HG03097 (cell line): Measurements from ENCODE around the gene ADIPOR2.
"Not testable (repeated sequence)": the region's sequence is repeated elsewhere in the genome, so short reads cannot be mapped to it uniquely, and the experiment has no call there.

ENCODE experiments used
- ATAC-seq: cut with Tn5 transposase; IDR thresholded peaks from one replicate; pipeline ENCODE4 v1.9.1; 2021; ENCODE audit not compliant: unreplicated experiment, low FRiP score

ADIPOR2 gene

DNA sequence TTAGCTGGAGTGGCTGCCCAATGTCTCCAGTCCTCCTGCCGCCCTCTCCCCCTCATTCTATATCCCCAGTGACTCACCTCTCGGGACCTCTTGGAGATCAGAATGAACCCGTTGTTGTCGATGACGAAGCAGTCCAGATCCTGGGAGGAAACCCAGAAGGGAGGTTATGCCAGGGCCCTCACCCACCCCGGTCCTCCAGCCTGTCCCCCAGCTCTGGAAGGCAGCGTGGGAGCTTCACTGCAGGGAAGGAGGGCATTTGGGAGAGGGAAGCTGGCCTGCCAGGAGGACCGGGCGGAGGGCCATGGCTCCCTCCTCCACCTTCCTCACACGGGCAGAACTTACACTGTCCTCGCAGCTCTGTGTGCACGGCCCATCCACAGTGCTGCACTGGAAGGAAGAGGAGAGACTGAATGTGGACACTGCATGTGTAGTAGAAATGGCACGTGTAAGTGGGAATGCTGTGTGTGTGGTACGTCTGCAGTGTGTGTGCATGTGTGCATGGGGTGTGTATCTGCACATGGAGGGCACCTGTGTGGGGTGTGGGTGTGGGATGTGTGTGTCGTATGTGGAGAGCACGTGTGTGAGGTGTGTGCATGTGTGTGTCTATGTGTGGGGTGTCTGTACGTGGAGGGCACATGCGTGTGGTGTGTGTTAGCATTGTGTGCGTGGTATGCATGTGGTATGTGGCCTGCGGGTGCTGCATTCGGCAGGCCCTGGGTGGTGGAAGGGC lies 119.5 kb downstream of the ADIPOR2 start:
- ATAC-seq, result no peak

DNA sequence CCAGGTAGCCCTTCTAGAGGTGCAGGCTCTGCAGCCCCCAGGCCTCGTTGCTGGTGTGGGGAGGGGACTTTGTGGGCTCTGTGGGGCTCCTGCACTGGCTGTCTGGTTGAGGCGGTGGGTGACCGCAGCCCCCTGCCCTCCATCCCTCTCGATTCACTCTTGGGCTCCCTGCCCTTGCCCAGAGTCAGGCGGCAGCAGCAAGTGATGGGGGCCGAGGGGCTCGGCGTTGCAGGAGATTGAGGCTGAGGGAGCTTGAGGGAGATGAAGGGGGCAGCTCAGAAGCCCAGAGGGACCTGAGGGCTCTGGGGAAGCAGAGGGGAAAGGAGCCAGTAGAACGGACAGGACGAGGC lies 120.0 kb downstream of the ADIPOR2 start:
- ATAC-seq, result no peak

DNA sequence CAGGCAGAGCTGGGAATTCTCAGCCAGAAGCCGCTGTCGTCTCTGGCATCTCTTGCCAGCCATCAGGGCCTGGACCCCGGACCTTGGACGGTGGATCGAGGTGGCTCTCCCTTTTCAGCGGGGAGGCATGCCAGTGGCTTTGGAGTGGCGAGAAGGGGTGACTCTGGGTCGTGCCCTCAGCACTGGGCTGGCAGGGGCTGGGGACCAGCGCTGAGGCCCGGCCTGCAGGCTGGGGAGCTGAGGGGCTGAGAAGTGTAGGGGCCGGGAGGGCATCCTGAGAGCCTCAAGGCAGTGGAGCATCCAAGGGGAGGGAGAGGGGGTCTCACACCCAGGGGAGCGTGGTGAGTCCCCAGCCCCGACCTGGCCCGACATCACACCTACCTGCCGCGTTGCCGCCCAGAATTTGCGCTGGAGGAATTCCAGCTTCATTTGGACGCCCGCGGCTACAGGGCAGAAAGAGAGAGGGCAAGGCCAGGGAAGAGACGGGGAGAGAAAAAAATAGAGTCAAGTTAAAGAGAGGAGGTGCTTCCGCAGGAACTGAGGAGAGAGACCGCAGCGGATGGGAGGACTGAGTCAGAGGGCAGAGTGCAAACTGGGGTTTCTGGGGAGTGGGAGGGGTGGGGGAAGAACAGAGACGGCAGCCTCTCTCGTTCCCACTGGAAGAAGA lies 120.5 kb downstream of the ADIPOR2 start:
- ATAC-seq, result no peak

DNA sequence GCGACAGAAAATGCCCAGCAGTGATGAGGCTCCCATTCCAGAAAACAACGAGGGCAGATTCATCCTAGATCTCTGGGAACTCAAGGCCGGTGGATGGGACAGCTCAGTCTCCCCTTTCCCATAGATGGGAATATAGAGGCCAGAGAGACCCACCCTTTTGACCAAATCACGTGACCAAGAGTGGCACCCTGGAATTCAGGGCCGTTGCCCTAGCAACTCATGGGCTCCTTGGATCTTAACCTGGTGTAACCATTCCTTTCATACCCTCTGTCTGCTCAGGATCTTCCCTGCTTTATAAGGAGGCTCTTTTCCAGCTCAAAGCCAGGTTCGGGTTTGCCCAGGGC lies 121.0 kb downstream of the ADIPOR2 start:
- no peak for ATAC-seq

DNA sequence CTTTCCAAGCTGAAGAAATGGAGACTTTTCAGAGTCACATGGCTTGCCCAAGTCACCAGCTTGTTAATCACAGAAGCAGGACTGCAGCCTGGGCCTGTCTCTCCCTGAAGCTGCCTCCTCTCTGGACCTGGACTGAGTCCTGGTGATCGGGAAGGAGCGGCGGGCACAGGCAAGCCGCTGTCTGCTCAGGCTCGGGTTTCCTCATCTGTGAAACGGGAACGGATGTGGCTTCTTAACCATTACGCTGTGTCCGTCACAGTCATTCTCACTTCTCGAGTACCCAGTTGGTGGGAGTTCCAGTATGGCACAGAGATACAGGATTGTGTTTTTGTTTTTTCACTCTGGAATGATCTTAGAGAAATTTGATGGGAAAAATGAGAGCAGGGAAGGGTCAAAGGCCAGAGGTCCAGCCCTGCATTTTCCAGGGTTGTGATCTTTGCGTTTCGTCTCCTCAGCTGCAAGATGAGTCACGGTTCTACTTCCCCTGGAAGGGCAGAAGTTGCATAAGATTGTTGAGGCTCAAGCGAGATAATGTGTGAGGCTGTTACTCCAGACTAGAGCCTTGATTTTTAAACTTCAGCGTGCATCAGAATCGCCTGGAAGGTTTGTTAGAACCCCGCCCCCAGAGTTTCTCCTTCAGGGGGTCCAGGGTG lies 121.9 kb downstream of the ADIPOR2 start:
- ATAC-seq, result no peak

DNA sequence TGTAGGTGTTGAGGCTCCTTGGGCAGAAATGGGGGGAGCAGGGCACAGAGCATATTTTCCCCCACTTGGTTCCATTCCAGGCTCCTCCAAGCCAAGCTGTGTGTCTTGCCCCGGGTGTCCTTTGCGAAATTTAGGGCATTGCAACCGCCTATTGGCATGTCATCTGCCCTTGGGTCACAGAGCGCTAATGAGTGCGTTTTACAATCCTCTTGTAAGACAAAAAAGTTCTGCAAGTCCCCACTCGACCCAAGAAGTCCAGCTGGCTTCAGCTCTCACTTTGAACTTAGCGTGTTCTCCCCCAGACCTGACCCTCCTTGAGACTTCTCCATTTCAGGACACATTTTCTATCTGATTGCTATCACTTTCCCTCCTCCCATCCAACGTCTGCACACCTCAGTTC lies 123.4 kb downstream of the ADIPOR2 start:
- no peak for ATAC-seq

DNA sequence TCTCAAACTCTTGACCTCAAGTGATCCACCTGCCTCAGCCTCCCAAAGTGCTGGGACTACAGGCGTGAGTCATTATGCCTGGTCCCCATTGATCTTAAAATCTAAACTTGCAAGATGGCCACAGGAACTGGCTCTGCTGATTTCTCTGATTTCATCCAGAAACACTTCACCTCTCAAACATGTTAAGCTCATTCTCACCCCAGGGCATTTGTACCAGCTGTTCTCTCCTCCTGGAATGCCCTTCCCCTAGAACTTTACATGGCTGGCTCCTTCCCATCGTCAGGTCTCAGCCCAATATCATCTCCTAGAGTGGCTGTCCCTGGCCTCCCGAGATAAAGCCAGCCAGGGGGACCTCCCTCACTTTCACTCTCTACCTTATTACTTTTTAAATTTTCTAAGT lies 124.2 kb downstream of the ADIPOR2 start:
- no peak for ATAC-seq

DNA sequence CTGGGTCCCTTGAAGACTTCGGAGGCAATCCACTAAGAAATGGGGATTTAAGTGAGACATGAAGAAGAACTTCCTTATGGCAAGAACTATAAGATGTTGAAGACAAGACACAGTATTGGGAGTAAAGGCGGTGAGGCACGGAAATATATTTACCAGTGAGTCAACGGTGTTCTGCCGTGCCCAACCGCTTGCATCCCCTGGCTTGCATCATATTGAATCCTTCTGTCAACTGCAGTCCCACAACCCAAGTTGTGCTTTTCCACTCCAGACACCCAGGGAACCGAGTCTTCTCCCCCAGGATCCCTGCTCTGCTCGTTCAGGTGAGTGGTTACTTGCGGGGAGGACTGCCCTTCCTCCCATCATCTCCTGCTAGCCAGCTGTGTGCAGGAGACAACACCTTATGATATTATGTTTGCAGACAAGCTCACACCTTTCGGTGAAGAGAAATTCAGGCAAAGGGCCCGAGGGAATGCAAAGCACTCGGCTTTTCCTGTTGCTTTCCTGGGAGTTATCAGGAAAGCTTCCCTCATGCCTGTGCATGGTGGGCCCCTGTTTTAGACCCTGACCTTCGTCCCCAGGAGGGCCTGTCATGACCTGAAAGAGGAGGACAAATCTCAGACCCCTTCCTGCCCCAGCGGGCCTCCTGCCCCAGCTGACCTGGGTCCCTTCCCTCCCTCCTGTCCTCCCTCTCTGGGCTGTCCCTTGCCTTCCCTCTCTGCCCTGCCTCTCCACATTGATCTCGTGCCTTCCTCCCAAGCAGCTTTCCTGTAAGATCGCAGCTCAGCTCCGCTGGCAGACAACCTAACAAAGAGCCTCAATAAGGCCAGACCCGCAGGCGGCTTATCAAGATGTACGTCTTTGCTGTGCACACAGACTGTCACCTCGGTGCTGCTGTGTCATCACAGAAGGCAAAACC lies 125.2 kb downstream of the ADIPOR2 start:
- no peak for ATAC-seq

DNA sequence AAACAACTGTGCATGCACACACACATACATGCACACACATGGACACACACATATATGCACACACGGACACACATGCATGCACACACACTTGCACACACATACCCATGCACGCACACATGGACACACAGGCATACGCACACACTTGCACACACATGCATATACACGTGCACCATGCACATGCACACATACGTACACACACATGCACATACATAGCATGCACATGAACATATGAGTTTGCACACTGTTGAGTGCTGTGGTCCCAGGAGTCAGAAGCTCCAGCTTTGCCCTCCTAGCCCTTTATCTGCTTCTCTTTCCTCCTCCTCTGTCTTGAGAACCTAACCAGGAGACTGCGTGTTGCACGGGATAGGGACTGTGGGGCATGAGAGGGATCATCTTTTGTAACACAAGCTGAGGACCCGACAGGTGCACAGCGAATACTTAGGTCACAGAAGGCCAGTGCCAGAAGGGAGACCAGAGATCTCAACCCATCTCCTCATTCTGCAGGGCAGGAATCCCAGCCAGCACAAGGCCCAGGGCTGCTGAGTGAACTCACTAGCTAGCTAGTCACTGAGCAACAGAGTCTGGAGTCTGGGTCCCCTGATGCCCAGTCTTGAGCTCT lies 126.0 kb downstream of the ADIPOR2 start:
- no peak for ATAC-seq

DNA sequence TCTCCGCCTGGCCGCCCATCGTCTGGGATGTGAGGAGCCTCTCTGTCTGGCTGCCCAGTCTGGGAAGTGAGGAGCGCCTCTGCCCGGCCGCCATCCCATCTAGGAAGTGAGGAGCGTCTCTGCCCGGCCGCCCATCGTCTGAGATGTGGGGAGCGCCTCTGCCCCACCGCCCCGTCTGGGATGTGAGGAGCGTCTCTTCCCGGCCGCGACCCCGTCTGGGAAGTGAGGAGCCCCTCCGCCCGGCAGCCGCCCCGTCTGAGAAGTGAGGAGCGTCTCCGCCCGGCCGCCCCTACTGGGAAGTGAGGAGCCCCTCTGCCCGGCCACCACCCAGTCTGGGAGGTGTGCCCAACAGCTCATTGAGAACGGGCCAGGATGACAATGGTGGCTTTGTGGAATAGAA lies 127.1 kb downstream of the ADIPOR2 start:
- ATAC-seq, result not testable (repeated sequence)

DNA sequence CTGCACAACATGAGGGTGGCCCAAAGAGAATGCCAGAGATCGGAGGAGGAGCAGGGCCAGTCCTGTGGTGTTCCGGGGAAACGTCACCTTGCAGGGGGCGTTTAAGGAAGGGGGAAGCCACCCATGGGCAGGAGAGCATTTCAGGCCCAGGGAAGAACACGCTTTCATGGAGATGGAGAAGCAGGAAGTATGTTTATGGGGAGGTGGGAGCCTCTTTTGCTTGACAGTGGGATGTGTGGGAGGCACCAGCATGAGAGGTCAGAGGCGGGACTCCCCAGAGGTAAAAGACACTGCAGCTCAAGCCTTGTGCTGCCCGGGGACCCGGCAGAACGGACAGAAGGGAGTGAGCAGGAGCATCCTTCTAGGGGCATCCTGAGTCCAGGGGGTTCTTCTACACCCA lies 128.2 kb downstream of the ADIPOR2 start:
- ATAC-seq, result no peak

DNA sequence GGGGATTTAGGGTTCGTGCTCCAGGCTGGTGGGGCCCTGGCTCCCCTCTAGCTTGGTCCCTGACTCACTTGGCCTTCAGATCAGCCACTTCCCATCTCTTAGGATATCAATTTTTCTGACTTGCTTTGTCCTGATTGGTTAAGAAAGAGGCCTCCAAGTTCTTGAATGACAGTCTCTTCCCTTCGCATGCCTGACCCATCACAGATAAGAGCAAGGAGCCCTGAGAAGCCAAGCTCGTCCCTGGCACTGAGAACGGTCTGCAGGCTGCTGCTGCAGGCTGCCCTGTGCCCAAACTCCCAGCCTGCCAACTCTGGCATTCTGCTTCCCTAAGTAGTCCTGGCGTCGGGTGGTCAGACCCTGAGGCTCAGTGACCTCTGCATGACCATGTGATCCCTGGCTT lies 128.7 kb downstream of the ADIPOR2 start:
- ATAC-seq, result no peak

DNA sequence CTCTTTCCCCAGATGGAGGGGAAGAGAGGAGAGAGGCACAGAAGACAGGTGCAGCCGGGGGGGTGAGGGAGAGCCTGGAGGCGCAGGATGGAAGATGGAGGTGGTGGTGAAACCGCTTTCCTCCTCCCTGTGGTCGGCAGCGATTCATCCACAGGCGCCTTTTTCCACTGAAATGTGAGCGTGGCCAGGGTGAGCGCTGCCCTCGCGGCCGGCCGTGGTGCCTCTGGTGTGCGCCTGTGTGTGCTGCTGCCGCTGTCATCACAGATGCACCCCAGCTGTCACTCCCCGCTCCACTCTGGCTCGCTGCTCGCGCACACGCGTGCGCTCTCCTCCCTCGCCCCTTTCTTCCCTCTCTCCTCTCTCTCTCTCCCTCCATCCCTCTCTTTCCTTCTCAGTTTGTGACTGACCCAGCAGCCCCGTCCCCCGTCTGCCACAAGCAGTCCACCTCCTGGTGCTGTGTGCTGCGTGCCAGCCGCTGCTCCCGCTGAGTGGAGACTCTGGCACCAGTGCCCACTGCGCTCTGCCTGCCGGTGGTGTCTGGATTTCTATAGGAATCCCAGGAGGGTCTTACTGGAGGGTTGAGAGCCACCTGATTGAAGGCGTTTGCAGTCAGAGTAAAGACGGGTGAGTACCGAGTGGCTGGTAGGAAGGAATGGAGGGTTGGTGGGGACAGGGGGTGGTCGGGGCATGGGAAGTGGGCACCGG lies 129.5 kb downstream of the ADIPOR2 start, which contains the start of gene LRTM2:
LRTM2 (plus strand) TSS at position 375 of the 705 bp plus-strand sequence. CDS start 7,584 bp downstream, outside the sequence.
- no peak for ATAC-seq

DNA sequence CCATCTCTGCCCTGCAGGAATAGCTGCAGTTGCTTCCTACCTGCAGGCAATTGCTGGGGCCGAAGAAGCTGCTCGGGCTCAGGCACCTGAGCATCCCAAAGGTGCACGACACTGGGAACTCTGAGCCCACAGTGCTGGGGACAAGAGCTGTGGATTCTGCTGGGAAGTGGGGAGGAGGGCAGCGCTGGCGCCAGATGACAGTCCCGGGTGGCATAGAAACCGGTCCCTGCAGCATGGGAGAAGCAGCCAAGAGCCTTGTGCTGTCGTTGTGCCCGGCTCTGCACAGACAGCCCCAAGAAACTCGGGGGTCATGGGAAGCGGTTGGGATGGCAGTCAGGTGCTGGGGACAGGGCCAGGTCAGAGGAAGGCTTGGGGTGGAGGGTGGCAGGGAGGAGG lies 130.0 kb downstream of the ADIPOR2 start:
- no peak for ATAC-seq

DNA sequence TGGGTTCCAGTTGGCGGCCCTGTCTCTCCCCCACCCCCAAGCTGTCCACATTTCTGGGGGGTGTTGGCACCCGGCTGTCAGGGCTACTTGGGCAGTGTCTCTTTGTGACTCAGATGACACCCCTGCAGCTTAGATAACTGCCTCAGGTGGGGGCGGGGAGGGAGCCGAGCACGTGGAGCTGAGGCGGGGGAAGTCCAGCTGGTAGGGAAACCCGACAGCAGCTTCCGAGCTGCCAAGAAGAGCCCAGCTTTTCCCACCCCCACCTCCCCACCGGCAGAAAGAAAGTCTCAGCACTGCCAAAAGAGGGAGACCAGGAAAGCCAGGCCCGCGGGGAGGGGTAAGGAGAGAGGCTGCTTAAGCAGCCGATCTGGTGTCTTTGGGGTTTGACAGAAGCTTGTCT lies 130.9 kb downstream of the ADIPOR2 start:
- ATAC-seq, result no peak

DNA sequence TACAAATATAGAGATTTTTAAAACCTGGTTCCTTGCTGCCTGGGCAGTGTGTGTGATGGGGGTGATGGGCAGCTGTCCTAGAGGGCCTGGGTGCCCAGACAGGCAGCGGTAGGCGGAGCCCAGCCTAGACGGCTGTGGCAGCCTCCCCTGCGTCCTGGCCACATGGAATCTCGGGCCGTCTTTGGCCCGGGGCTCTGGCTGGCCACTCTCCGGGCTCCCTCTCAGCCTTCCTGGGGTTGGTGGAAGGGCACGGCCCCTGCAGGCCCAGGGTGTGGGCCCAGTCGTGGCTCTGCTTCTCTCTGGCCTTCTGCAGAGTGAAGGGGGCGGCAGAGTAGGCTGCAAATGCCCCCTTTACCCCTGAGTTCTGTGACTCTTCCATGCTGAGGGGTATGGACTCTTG lies 131.8 kb downstream of the ADIPOR2 start:
- no peak for ATAC-seq

DNA sequence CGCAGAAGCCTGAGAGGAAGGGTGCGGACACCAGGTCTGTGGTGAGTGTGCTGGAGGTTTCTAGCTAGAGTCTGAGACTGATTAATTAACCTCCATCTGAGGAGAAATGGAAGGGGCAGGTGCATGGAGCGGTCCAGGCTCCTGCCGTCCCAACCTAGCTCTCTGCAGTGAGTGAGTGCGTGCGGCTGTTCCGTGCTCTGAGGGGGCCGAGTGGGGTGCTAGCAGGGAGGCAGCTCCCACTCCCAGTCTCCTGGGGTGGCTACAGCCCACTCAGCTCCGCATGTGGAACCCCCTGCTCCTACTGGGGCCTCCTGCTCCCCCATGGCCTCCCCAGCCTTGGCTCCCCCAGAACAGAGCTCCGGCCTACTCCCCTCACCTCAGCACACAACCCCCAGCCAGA lies 132.4 kb downstream of the ADIPOR2 start:
- ATAC-seq, result no peak

DNA sequence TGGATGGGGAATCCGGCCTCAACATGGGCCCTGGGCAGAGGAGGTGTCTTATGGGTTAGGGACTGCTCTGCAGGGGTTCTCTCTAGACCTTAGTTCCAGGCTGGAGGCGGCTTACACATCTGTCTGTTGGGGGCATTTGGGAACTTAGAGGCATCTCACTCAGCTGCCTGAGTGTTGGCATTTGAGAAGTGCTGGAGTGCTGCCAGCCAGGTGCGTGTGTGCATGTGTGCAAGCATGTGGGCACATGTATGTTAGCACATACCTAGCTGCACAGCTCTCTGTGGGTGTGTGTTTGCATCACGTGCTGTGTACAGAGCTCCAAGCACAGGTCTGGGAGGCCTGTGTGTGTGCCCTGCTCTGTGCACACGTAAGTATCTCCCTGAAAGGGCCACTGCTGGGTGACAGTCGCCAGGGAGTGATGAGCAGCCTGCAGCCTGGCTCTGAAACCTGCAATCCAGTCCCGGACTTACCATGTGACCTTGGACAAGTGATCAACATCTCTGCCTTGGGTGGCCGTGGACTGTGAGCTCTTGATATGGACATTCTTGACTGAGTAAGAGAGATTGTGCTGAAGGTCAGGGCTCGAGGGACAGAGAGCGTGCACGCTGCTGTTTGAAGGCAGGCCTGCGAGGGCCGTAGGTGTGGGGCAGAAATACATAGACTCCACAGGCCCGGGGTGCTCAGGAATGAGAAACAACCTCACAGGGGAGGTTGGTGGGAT lies 134.7 kb downstream of the ADIPOR2 start:
- ATAC-seq, result no peak

DNA sequence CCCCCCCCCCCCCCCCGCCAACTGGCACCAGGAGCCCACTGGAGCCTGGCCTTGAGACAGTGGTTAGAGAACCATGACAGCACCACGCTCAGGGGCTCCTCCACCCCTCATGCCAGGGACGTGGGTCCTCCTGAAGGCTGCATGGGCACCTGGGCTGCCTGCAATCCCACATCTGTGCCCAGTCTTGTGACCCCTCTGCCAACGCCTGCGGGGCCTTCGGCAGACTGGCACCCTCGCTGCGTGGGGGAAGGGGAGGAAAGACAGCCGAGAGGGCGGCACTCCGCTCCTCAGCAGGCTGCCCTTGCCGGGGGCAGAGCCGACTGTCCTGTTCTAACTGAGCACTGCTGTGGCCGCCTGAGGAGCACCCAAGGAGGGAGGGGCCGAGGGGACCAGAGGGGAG lies 135.5 kb downstream of the ADIPOR2 start:
- no peak for ATAC-seq
